22Rv1 (cell line): Measurements from ENCODE around the gene CLK3.

ENCODE experiments used
- CTCF ChIP-seq: fragments of 450-650 bp; IDR thresholded peaks from 2 replicates; pipeline ENCODE4 v1.5.1; 2017; ENCODE audit warnings: mild to moderate bottlenecking
- ZFX ChIP-seq: fragments of 450-650 bp; IDR thresholded peaks from 2 replicates; pipeline ENCODE4 v1.6.1; 2017; ENCODE audit warnings: antibody characterized with exemption, borderline replicate concordance

GRCh38 chr15:74630284-74631086, 14.8 kb downstream of the CLK3 start:
- TF ChIP-seq CTCF (no peak; the same call in 1 of the 2 replicates), ZFX (no peak)
